Mesenchymal stem cell (in vitro differentiated cells and primary cell): Measurements from ENCODE around the gene CLDN3. TPM values are rescaled to one million over a fixed set of nuclear protein-coding genes. Genes with fewer than 3 reads are reported as not detected.
"Not testable (repeated sequence)": the region's sequence is repeated elsewhere in the genome, so short reads cannot be mapped to it uniquely, and the experiment has no call there.

Experiments
- DNase-seq: peaks from one replicate; pipeline ENCODE4 v3.0.0-alpha.2; 2013
- H2AFZ ChIP-seq: one replicate; pipeline ENCODE4 v1.6.1; 2013; ENCODE audit warnings: low read depth, mild to moderate bottlenecking, control low read depth, inconsistent platforms, low read length, moderate library complexity
- H2AK5ac ChIP-seq: 2 replicates; pipeline ENCODE4 v1.6.1; 2013; ENCODE audit warnings: low read length, moderate library complexity, mild to moderate bottlenecking, inconsistent platforms; ENCODE audit not compliant: severe bottlenecking
- H2BK120ac ChIP-seq: one replicate; pipeline ENCODE4 v1.6.1; 2013; ENCODE audit warnings: low read depth, mild to moderate bottlenecking, inconsistent platforms, low read length, moderate library complexity
- H2BK12ac ChIP-seq, 2 experiments: one replicate each; pipeline ENCODE4 v1.6.1; 2013; ENCODE audit warnings: inconsistent platforms in 2 of 2, low read length in 2 of 2, mild to moderate bottlenecking in 2 of 2, moderate library complexity in 2 of 2, control low read depth in 1 of 2
- H2BK15ac ChIP-seq: one replicate; pipeline ENCODE4 v1.6.1; 2013; ENCODE audit warnings: mild to moderate bottlenecking, low read depth, inconsistent platforms; ENCODE audit not compliant: poor library complexity, severe bottlenecking
- H2BK5ac ChIP-seq: 2 replicates; pipeline ENCODE4 v1.6.1; 2013; ENCODE audit warnings: low read depth, mild to moderate bottlenecking, low read length, control low read depth, inconsistent platforms; ENCODE audit not compliant: poor library complexity, severe bottlenecking
- H3K14ac ChIP-seq, 2 experiments: one replicate each; pipeline ENCODE4 v1.6.1; 2013; ENCODE audit warnings: inconsistent platforms in 2 of 2, low read length in 2 of 2, control low read depth in 1 of 2, mild to moderate bottlenecking in 1 of 2, moderate library complexity in 1 of 2
- H3K18ac ChIP-seq, 2 experiments: one replicate each; pipeline ENCODE4 v1.6.1; 2013; ENCODE audit warnings: inconsistent platforms in 2 of 2, low read length in 2 of 2, control low read depth in 1 of 2, low read depth in 1 of 2, mild to moderate bottlenecking in 1 of 2
- H3K23ac ChIP-seq, 2 experiments: one replicate each; pipeline ENCODE4 v1.6.1; 2013; ENCODE audit warnings: inconsistent platforms in 2 of 2, low read length in 2 of 2, mild to moderate bottlenecking in 2 of 2, moderate library complexity in 2 of 2, control low read depth in 1 of 2
- H3K27ac ChIP-seq: 2 replicates; pipeline ENCODE4 v1.5.1; 2013; ENCODE audit warnings: mild to moderate bottlenecking, moderate library complexity, low read length, control low read depth, inconsistent platforms; ENCODE audit not compliant: poor library complexity, severe bottlenecking
- H3K27me3 ChIP-seq, 2 experiments: 2 replicates each; pipeline versions ENCODE4 v1.6.1 to v1.7.0; 2013; ENCODE audit warnings: low read length in 2 of 2, mild to moderate bottlenecking in 2 of 2, moderate library complexity in 2 of 2, control low read depth in 1 of 2, inconsistent platforms in 1 of 2; ENCODE audit not compliant: control insufficient read depth in 1 of 2, insufficient read depth in 1 of 2
- H3K36me3 ChIP-seq, 2 experiments: 2 replicates each; pipeline versions ENCODE4 v1.6.1 to v1.7.0; 2013; ENCODE audit warnings: low read length in 2 of 2, control low read depth in 1 of 2, inconsistent platforms in 1 of 2, low read depth in 1 of 2, mild to moderate bottlenecking in 1 of 2; ENCODE audit not compliant: insufficient read depth in 2 of 2, control insufficient read depth in 1 of 2
- H3K4ac ChIP-seq, 2 experiments: one replicate each; pipeline ENCODE4 v1.6.1; 2013; ENCODE audit warnings: inconsistent platforms in 2 of 2, low read length in 2 of 2, mild to moderate bottlenecking in 2 of 2, moderate library complexity in 2 of 2, control low read depth in 1 of 2, low read depth in 1 of 2
- H3K4me1 ChIP-seq: 2 replicates; pipeline ENCODE4 v1.6.1; 2013; ENCODE audit warnings: low read depth, low read length, control low read depth; ENCODE audit not compliant: control insufficient read depth, insufficient read depth
- H3K4me2 ChIP-seq: 2 replicates; pipeline ENCODE4 v1.6.1; 2013; ENCODE audit warnings: low read length, mild to moderate bottlenecking, inconsistent platforms; ENCODE audit not compliant: poor library complexity, severe bottlenecking
- H3K4me3 ChIP-seq, 2 experiments: 2 replicates each; pipeline versions ENCODE4 v1.5.1 to v1.7.0; 2013; ENCODE audit warnings: low read length in 2 of 2, mild to moderate bottlenecking in 2 of 2, control low read depth in 1 of 2, low read depth in 1 of 2; ENCODE audit not compliant: insufficient read depth in 1 of 2
- H3K79me1 ChIP-seq: replicated peaks from 2 replicates; pipeline ENCODE4 v1.6.1; 2013; ENCODE audit warnings: mild to moderate bottlenecking, control low read depth, low read length, inconsistent platforms; ENCODE audit not compliant: poor library complexity, severe bottlenecking
- H3K9ac ChIP-seq: 2 replicates; pipeline ENCODE4 v1.7.0; 2013; ENCODE audit warnings: mild to moderate bottlenecking, low read length, moderate library complexity
- H3K9me3 ChIP-seq: 2 replicates; pipeline ENCODE4 v1.7.0; 2013; ENCODE audit warnings: mild to moderate bottlenecking, low read length; ENCODE audit not compliant: control insufficient read depth
- H4K8ac ChIP-seq: one replicate; pipeline ENCODE4 v1.6.1; 2013; ENCODE audit warnings: inconsistent platforms, mild to moderate bottlenecking, low read length, moderate library complexity
- H4K91ac ChIP-seq: one replicate; pipeline ENCODE4 v1.6.1; 2013; ENCODE audit warnings: mild to moderate bottlenecking, low read length, inconsistent platforms
- WGBS: methylation state at CpG from one replicate; pipeline ENCODE4 v1.1.7; 2013; ENCODE audit warnings: mixed read lengths; 5-methylcytosine and 5-hydroxymethylcytosine counted together
- small RNA-seq: library from polyadenylated mRNA; stranded (forward); fragments of <200 nt; extraction: miRNeasy Mini kit (QIAGEN cat#:217004); gene quantifications from one replicate; pipeline ENCODE3, GENCODE V24; 2013; ENCODE audit warnings: low read depth

Gene CLDN3

DNA sequence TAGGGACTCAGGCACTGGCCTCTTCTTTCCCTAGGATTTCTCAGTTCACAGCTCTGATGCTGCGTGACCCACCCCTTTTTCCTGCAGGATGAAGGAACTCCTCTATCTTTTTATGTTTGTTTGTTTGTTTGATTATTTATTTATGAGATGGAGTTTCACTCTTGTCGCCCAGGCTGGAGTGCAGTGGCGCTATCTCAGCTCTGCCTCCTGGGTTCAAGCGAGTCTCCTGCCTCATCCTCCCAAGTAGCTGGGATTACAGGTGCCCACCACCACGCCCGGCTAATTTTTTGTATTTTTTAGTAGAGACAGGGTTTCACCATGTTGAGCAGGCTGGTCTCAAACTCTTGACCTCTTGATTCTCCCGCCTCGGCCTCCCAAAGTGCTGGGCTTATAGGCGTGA, 49.6 kb downstream of the CLDN3 start:
- H3K27ac ChIP-seq, H2AFZ ChIP-seq, H3K79me1 ChIP-seq, H4K91ac ChIP-seq, H2BK5ac ChIP-seq, H2BK15ac ChIP-seq, H3K18ac ChIP-seq, H4K8ac ChIP-seq, H3K27me3 ChIP-seq, H3K23ac ChIP-seq, H3K14ac ChIP-seq, H3K9me3 ChIP-seq, DNase-seq, H3K4ac ChIP-seq, H3K4me3 ChIP-seq, H3K9ac ChIP-seq, H2BK120ac ChIP-seq, H3K36me3 ChIP-seq, H2BK12ac ChIP-seq, H2AK5ac ChIP-seq, H3K4me2 ChIP-seq: not testable (repeated sequence)
- peaks cover 38% of the 10 kb centered on the region for H3K4me1 ChIP-seq
- 95% methylated on average over 9 of the region's 9 CpGs for WGBS

DNA sequence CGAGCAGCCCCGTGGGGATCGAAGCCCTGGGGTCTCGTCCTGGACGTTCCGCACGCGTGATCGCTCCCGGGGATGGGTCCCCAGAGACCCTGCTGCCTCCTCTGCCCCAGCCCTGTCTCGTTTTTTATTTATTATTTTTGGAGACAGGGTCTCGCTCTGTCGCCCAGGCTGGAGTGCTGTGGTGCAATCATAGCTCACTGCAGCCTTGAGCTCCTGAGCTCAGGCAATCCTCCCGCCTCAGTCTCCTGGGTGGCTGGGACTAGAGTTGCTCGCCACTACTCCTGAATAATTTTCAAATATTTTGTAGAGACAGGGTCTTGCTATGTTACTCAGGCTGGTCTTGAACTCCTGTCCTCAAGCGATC, 50.3 kb downstream of the CLDN3 start:
- Histone ChIP-seq H2BK5ac (no peak overlapping the region), H2AFZ (no peak overlapping the region), H3K18ac (no peak overlapping the region), H3K4me2 (peak overlapping the region; percentile 95), H4K8ac (no peak overlapping the region), H3K9ac (peak overlapping the region; percentile 4), H2BK15ac (no peak overlapping the region), H3K27ac (no peak overlapping the region), H2AK5ac (no peak overlapping the region), H3K79me1 (no peaks in the 10 kb centered on the region), H2BK12ac (no peak overlapping the region), H3K27me3 (no peaks in the 10 kb centered on the region), H3K4ac (no peak overlapping the region), H4K91ac (no peak overlapping the region), H3K4me3 (peak overlapping the region; percentile 48 to 71), H3K36me3 (peaks cover 5 to 7% of the 10 kb centered on the region in 2 experiments), H3K4me1 (peaks cover 41% of the 10 kb centered on the region), H3K14ac (no peak overlapping the region), H3K9me3 (no peaks in the 10 kb centered on the region), H2BK120ac (no peak overlapping the region), H3K23ac (no peak overlapping the region)
- WGBS: 35% methylated on average over 5 of the region's 16 CpGs
- DNase-seq: peak; percentile 26

Small RNAs within 50 kb of the gene (small RNA-seq; reads per million reads assigned to genes)
- not detected for gene RN7SL265P
